HCT116 (cell line): ENCODE data around the gene ATG4B. TPM values are rescaled to one million over a fixed set of nuclear protein-coding genes. Genes with fewer than 3 reads are reported as not detected.

Experiments used
- ATAC-seq: fragments of 200-7000 bp; cut with Tn5 transposase; 2 replicates; pipeline ENCODE4 v1.9.1; 2020; ENCODE audit warnings: mild to moderate bottlenecking, moderate library complexity
- BruUV-seq: library from RNA; stranded (reverse); fragments of 400-500 nt; replicated peaks from 2 replicates; lab custom pipeline; 2021; lab: Mats Ljungman, UMichigan
- CTCF ChIA-PET: fragments of 300-600 bp; sonication (Branson Sonifier 250); formaldehyde crosslinking; loops from one replicate; lab custom pipeline; 2021; ENCODE audit warnings: antibody characterized with exemption; lab: Charles Lee
- POLR2A ChIA-PET: fragments of 300-600, 350-600 bp; sonication (Branson Sonifier 250); formaldehyde crosslinking; loops from one replicate; lab custom pipeline; 2021; ENCODE audit warnings: antibody characterized with exemption; lab: Charles Lee
- RAD21 ChIA-PET, 2 experiments: fragments of 300-600 bp; sonication (Branson Sonifier 250); formaldehyde crosslinking; loops; one replicate each; lab custom pipeline; 2023; ENCODE audit warnings: low total read pairs in 2 of 2; ENCODE audit not compliant: uncharacterized antibody in 2 of 2, unreplicated experiment in 2 of 2, low non-redundant PET in 1 of 2; lab: Charles Lee
- DNase-seq: peaks from one replicate; pipeline ENCODE4 v3.0.0-alpha.2; 2010; ENCODE audit warnings: low read depth, low spot score
- H2AFZ ChIP-seq: fragments of 200-600 bp; shearing (Covaris generic), sonication (generic); 2 replicates; pipeline ENCODE4 v1.6.1; 2017; ENCODE audit warnings: low read depth, mixed run types, mixed read lengths, antibody characterized with exemption, low read length; ENCODE audit not compliant: poor library complexity, severe bottlenecking
- H3K27ac ChIP-seq: 2 replicates; pipeline ENCODE4 v1.5.1; 2012; ENCODE audit warnings: low read depth, low read length
- H3K27me3 ChIP-seq: fragments of 200-600 bp; sonication (generic); 2 replicates; pipeline ENCODE4 v1.6.1; 2016; ENCODE audit warnings: mixed run types, low read length, mixed read lengths; ENCODE audit not compliant: insufficient read depth
- H3K36me3 ChIP-seq, 2 experiments: fragments of 200-500 bp in 1 of 2; fragments of 200-600 bp in 1 of 2; sonication (Bioruptor generic) in 1 of 2; sonication (generic) in 1 of 2; 2 replicates each; pipeline versions ENCODE4 v1.5.1 to v1.6.1; 2014 to 2016; ENCODE audit warnings: low read length in 2 of 2, inconsistent platforms in 1 of 2, mixed read lengths in 1 of 2, mixed run types in 1 of 2; ENCODE audit not compliant: insufficient read depth in 2 of 2, control insufficient read depth in 1 of 2
- H3K4me1 ChIP-seq, 2 experiments: fragments of 200-600 bp in 1 of 2; sonication (generic) in 1 of 2; 2 replicates each; pipeline versions ENCODE4 v1.5.1 to v1.6.1; 2012 to 2017; ENCODE audit warnings: low read length in 2 of 2, inconsistent platforms in 1 of 2, mild to moderate bottlenecking in 1 of 2, mixed read lengths in 1 of 2, mixed run types in 1 of 2, moderate library complexity in 1 of 2; ENCODE audit not compliant: insufficient read depth in 2 of 2, control insufficient read depth in 1 of 2
- H3K4me2 ChIP-seq: fragments of 200-600 bp; sonication (generic); 2 replicates; pipeline ENCODE4 v1.6.1; 2017; ENCODE audit warnings: mixed run types, low read length, mixed read lengths
- H3K4me3 ChIP-seq, 2 experiments: fragments of 200-600 bp in 1 of 2; sonication (generic) in 1 of 2; replicated peaks in 1 of 2; 2 replicates each; pipeline ENCODE4 v1.5.1; 2011 to 2016; ENCODE audit warnings: low read length in 2 of 2, control low read depth in 1 of 2, low read depth in 1 of 2, mild to moderate bottlenecking in 1 of 2, mixed read lengths in 1 of 2, mixed run types in 1 of 2
- H3K79me2 ChIP-seq: fragments of 200-600 bp; sonication (generic); 2 replicates; pipeline ENCODE4 v1.6.1; 2017; ENCODE audit warnings: mild to moderate bottlenecking, mixed run types, low read length, moderate library complexity, mixed read lengths; ENCODE audit not compliant: insufficient read depth
- H3K9ac ChIP-seq: fragments of 200-600 bp; sonication (generic); 2 replicates; pipeline ENCODE4 v1.6.1; 2016; ENCODE audit warnings: low read length, mixed read lengths
- H3K9me2 ChIP-seq: fragments of 200-600 bp; sonication (generic), shearing (Covaris generic); 2 replicates; pipeline ENCODE4 v1.6.1; 2017; ENCODE audit warnings: mixed run types, mild to moderate bottlenecking, moderate library complexity; ENCODE audit not compliant: insufficient read depth
- H3K9me3 ChIP-seq, 2 experiments: fragments of 200-500 bp in 1 of 2; fragments of 200-600 bp in 1 of 2; sonication (Bioruptor generic) in 1 of 2; sonication (generic) in 1 of 2; 2 replicates each; pipeline ENCODE4 v1.6.1; 2014 to 2017; ENCODE audit warnings: low read length in 2 of 2, mixed read lengths in 2 of 2, inconsistent platforms in 1 of 2, low read depth in 1 of 2, mild to moderate bottlenecking in 1 of 2, mixed run types in 1 of 2, moderate library complexity in 1 of 2; ENCODE audit not compliant: control insufficient read depth in 1 of 2, insufficient read depth in 1 of 2
- H4K20me1 ChIP-seq: fragments of 200-600 bp; sonication (generic), shearing (Covaris generic); 2 replicates; pipeline ENCODE4 v1.6.1; 2017; ENCODE audit warnings: mixed run types, mild to moderate bottlenecking, moderate library complexity; ENCODE audit not compliant: insufficient read depth
- EZH2phosphoT487 ChIP-seq: fragments of 200-600 bp; IDR thresholded peaks from 2 replicates; pipeline ENCODE4 v1.6.1; 2018; ENCODE audit warnings: antibody characterized with exemption, borderline replicate concordance
- JUND ChIP-seq: IDR thresholded peaks from 2 replicates; pipeline ENCODE4 v1.6.1; 2012
- POLR2A ChIP-seq: IDR thresholded peaks from 2 replicates; pipeline ENCODE4 v1.7.0; 2011; ENCODE audit warnings: borderline replicate concordance; ENCODE audit not compliant: insufficient read depth, insufficient read length; ENCODE audit errors: extremely low read depth
- SP1 ChIP-seq: IDR thresholded peaks from 2 replicates; pipeline ENCODE4 v1.6.1; 2012; ENCODE audit warnings: low read depth
- ZFX ChIP-seq: fragments of 450-650 bp; IDR thresholded peaks from 2 replicates; pipeline ENCODE4 v1.6.1; 2017
- intact Hi-C: fragments of 100-400 bp; cut with micrococcal nuclease; formaldehyde crosslinking; loops from 2 replicates; pipeline ENCODE4 v1.10.0; 2022
- total RNA-seq: library from RNA; stranded (reverse); gene quantifications from one replicate; pipeline ENCODE4 v1.2.1, GENCODE V29; 2021; ENCODE audit not compliant: unreplicated experiment
- TF ChIP-seq, protein P1 (sequence below): IDR thresholded peaks from 2 replicates; pipeline ENCODE4 v1.6.1; 2012; ENCODE audit warnings: low read depth

Gene ATG4B
- total RNA-seq, 1 experiment from 2014 or later, result 87.4 TPM

DNA sequence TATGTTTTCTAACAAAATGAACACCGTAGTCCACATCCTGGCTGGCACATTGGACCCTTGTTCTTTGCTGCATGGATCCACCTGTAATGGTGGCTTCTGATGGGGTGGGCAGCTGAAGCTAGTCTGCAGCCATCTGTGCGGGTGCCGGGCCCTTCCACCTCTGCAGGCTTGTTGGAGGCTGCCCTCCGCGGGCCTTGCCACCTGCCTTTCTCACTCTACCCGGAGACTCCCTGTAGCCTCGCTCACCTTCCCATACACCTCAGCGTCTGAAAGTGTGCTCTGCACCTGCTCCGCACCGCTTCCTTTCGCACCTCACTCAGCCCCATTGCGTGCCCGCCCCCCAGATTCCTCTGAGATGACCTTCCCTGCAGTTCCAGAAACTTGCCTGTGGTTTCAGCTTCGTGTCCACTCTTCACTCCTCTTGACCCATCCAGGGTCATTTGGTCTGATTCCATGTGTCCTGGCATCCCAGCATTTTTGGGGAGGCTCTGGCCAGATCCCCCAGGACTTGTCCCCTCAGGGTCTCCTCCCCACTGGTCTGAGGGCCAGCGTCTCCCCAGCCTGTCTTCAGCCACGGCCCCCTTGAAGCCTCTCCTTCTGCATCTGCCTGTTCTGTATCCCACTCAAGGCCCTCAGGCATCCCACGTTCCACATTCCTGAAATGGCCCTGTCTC, 18.2 kb downstream of the ATG4B start:
- Histone ChIP-seq H3K4me3 (no peak overlapping the region), H3K36me3 (peaks cover 24 to 27% of the 10 kb centered on the region in 2 experiments; a peak in 3 of 4 replicates), H3K9ac (no peak overlapping the region), H3K9me3 (no peaks in the 10 kb centered on the region), H3K9me2 (no peaks in the 10 kb centered on the region), H3K27me3 (no peaks in the 10 kb centered on the region), H3K4me2 (no peak overlapping the region), H2AFZ (no peak overlapping the region), H3K4me1 (no peaks in the 10 kb centered on the region), H3K27ac (no peak overlapping the region), H4K20me1 (no peaks in the 10 kb centered on the region), H3K79me2 (peaks cover 24% of the 10 kb centered on the region)
- TF ChIP-seq, protein P1, sequence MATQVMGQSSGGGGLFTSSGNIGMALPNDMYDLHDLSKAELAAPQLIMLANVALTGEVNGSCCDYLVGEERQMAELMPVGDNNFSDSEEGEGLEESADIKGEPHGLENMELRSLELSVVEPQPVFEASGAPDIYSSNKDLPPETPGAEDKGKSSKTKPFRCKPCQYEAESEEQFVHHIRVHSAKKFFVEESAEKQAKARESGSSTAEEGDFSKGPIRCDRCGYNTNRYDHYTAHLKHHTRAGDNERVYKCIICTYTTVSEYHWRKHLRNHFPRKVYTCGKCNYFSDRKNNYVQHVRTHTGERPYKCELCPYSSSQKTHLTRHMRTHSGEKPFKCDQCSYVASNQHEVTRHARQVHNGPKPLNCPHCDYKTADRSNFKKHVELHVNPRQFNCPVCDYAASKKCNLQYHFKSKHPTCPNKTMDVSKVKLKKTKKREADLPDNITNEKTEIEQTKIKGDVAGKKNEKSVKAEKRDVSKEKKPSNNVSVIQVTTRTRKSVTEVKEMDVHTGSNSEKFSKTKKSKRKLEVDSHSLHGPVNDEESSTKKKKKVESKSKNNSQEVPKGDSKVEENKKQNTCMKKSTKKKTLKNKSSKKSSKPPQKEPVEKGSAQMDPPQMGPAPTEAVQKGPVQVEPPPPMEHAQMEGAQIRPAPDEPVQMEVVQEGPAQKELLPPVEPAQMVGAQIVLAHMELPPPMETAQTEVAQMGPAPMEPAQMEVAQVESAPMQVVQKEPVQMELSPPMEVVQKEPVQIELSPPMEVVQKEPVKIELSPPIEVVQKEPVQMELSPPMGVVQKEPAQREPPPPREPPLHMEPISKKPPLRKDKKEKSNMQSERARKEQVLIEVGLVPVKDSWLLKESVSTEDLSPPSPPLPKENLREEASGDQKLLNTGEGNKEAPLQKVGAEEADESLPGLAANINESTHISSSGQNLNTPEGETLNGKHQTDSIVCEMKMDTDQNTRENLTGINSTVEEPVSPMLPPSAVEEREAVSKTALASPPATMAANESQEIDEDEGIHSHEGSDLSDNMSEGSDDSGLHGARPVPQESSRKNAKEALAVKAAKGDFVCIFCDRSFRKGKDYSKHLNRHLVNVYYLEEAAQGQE, result no peak
- TF ChIP-seq ZFX (no peak), POLR2A (no peak), SP1 (no peak), EZH2phosphoT487 (no peak), JUND (no peak)
- ChIA-PET POLR2A (no interaction called here), RAD21 (no interaction called here), CTCF (no interaction called here)
- no TSS peak for BruUV-seq
- ATAC-seq (no peak), DNase-seq (no peak)
- intact Hi-C loops, result no loop called here
